HG03442 (cell line): Measurements from ENCODE around the gene WWC1.
A peak's percentile ranks its signal among the peaks of the same experiment; 100 is the strongest.
"Not testable (repeated sequence)": the region's sequence is repeated elsewhere in the genome, so short reads cannot be mapped to it uniquely, and the experiment has no call there.

Experiments
- ATAC-seq: cut with Tn5 transposase; IDR thresholded peaks from one replicate; pipeline ENCODE4 v1.9.1; 2021; ENCODE audit warnings: mild to moderate bottlenecking, moderate library complexity; ENCODE audit not compliant: unreplicated experiment

Gene WWC1

DNA sequence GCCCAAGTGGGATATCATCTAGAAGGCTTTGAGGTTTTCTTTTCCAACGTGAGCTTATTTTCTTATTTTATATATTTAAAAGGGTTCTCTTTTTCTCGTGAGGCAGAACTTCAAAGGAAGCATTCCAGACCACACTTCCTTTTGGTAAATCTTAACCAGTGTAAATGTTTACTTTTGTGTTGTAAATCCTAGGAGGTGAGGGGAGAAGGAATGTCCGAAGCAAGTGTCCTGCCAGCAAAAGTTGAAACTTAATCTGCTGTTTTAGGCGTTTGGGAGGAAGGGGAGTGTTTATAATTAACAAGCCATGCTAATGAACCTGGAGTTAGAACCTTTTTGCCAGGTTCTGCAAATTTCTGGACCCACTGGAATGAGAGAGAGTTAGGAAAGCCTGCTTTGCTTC is 37.9 kb downstream of the WWC1 start:
- no peak for ATAC-seq

DNA sequence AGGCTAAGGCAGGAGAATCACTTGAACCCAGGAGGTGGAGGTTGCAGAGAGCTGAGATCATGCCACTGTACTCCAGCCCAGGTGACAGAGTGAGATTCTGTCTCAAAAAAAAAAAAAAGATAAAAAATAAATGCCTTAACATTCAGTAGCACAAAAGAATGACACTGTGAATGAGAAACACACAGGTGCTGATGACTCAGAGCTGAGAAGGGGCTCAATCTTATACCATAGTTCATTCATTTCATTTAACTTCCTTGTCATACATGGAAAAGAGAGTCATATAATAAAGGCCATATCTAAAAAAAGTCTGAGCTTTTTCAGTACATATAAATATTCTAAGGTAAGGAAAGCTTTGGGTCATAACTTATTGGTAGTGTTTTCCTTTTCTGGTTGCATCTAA is 40.6 kb downstream of the WWC1 start:
- no peak for ATAC-seq

DNA sequence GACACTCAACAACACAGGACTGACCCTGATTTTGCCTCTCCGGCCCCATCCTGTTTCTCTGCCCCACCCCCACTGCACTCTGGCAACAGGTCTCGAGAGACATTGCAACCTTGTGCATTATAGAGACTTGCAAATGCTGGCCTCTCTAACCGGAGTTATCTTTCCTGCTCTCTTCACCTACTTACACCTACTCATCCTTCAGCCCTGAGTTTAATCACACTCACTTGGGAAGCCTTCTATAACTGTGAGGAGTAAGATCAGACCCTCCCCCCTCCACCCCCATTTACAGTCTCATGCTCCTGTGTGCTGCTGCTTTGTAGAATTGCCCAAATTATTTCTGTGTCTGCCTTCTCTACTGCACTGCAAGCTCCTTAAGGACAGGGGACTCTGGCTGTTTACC is 42.8 kb downstream of the WWC1 start:
- ATAC-seq = no peak

DNA sequence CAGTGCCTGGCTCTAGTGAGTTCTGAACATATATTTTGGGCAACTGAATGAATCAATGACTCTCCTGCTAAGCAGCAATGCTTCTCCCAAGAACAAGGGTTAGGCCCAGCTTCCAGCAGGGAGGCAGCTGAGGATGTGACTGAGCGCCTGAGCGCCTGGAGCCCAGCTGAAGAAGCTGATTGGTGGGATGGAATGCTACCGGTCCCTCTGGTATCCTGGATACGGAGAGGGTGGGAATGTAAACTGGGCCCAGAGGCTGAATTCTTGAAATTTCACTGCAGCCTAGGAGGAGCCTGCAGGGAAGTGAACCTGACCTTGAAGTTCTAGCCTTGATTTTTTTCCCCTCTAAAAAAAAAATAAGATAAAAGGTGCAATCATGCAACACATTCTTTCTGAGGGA is 43.2 kb downstream of the WWC1 start:
- ATAC-seq = no peak

DNA sequence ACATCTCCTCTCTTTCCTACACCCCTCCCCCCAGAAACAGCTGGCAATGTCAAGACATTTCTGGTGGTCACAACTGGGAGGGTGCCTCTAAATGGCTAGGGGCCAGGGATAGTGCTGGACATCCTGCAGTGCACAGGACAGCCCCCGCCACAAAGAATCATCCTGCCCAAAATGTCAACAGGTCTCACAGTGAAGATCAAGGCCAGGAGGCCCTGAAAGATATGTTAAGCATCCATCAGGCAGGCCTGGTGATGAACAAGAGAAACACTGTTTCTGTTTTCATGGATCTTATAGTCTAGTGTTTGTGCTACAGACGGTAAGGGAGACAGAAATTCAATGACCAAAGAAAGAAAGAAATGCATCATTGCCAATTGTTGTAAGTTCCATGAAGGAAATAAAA is 45.9 kb downstream of the WWC1 start:
- no peak for ATAC-seq

DNA sequence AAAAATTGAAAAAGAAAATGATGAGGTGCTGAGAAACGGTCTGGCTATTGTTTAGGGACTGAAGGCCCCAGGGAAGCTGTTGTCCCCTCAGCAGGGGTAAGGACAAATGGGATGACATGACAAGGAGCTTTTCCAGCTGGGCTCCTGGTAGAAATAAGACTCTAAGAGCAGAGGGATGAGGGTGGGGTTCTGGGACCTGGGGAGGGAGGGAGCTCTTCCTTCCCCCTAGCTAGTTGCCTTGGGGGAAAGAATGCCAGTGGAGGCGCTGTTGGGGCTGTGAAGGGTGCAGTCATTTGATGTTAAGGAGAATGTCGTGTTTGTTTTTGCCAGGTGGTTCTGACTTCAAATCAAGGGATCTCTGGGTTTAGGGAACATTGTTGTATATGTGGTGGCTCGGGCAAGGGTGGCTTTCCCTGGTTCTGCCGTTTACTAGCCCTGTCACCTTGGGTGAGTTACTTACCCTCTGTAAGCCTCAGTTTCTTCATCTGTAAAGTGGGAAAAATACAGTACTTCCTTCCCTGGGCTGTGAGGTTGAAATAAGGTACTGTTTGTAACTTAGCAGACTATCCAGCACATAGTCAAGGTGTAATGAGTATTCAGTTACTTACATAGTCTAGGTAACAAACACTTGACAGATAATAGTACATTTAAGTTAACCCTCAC is 47.8 kb downstream of the WWC1 start:
- no peak for ATAC-seq

DNA sequence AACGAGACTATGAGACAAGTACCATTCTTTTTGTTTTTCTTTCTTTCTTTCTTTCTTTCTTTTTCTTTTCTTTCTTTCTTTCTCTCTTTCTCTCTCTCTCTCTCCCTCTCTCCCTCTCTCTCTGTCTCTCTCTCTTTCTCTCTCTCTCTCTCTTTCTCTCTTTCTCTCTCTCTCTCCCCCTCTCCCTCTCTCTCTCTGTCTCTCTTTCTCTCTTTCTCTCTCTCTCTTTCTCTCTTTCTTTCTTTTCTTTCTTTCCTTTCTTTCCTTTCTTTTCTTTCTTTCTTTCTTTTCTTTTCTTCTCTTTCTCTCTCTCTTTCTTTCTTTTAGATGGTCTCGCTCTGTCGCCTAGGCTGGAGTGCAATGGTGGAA is 48.3 kb downstream of the WWC1 start:
- not testable (repeated sequence) for ATAC-seq

DNA sequence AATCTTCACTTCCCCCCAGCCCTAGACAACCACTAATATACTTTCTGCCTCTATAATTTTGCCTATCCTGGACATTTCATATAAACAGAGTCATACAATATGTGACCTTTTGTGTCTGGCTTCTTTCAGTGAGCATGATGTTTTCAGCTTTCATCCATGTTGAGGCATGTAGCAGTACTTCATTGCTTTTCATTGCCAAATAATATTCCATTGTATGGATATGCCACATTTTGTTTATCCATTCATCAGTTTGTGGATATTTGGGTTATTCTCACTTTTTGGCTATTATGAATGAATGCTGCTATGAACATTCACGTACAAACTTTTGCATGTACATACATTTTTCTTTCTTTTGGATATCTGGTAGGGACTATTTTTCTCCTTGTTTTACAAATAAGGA is 49.0 kb downstream of the WWC1 start:
- ATAC-seq = no peak

DNA sequence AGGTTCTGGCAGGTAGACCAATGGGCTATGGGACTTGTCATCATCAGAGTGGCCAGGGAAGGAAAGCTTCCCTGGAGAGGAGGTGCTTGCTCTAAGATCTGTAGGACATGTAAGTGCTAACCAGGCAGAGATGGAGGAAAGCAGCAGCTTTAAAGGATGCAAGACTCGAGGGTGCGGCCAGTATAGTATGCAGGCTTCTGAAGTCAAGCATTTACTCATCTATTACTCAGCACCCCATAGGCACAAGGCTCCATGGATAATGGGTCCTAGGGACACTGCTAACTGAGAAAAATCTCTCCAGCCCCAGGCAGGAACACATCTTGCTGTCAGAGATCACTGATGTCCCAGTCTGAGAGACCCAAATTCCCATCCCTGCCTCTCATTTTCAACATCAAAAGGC is 49.7 kb downstream of the WWC1 start:
- no peak for ATAC-seq

DNA sequence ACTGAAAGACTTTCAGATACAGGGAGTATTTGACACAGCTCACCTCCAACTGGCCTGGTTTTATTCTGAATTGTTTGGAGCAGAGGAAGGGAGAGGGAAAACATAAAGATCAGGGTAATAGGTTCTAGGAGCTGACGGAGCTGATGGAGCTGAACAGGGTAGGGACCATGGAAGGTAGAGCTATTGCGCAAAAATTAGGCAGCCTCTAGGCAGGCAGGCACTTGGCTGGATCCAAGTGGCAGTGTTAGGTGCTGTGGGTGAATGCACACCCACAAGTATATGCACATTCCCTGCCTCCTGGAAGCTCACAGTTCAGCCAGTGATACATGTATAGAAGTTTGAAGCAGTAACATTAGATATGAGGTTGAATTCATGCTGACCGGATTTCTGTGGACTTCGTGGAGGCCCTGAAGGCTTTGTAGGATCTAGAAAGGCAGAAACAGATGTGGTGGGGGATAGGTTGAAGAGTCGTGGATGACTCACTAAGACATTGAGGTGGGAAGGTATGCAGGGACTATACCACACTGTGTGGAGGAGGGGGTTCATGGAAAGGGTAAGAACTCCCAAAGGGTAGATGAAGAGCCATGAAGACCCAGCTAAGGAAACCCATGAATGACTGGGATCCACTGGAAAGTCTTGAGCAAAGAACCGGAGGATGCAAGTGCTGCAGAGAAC is 50.8 kb downstream of the WWC1 start:
- ATAC-seq = no peak

DNA sequence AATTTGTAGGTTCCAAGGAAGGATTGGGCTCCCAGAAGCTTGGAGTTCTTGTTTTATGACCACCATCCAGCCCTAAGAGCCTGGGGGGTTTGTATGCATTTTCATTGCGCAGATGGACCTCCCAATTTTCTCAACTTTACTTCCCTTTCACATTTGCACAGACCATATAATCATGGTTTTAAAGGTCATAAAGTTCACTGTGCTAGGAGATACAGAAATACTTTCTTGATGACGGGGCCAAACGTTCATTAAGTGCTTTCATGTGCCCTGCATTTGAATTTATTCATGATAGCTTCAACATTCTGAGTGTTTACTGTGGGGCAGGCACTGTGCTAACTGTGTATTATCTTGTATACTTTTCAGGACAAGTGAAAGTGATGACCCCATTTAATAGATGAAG is 51.5 kb downstream of the WWC1 start:
- no peak for ATAC-seq

DNA sequence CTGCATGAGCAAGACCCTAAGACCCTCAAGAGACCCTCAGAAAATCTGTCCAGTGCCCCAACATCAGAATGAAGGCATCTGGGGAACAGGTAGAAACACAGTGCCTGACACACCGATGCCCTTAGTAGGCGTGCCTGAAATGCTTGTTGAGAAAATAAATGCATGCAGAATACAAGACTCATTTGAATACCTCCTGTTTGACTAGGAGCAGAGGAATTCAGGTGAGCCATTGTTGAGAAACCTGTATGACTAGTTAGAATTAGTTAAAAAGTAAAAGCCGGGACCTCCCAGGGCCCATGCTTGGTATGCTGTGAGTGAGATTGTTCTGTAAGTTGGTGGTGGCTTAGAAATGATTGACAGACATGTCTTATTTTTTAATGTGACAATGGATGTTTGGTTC is 55.0 kb downstream of the WWC1 start:
- ATAC-seq = no peak

DNA sequence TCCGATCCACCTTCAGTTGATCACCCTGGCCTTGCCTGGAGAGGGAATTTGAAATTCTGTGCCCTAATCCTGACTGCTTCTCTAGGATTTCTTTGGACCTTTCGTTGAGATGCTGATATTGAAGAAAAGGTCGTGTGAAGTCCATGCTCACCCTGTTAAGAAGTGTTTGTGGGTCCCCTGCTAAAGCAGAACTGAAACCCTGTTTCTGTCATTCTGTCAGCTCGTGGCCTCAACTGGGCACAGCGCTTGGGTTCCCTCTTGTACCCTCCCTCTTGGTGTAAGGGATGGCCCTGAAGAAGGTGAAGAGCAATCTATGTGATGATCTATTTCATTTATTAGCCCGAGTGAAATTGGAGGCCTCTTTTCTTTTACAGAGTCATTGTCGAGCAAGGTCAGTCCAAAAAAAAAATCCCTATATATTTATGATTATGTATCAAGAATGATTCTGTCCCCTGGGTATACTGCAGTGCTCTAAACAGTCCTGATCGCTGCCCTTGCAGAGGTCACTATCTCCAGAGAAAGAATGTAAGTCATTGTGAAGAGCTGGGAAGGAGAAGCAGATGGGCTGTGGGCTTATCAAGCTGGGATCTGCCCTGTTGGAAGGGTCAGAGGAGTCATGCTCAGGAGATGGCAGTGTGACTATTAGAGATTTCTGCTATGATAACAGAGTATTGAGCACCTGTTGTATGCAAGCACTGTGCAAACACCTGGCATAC is 56.1 kb downstream of the WWC1 start:
- ATAC-seq = peak; percentile 79

DNA sequence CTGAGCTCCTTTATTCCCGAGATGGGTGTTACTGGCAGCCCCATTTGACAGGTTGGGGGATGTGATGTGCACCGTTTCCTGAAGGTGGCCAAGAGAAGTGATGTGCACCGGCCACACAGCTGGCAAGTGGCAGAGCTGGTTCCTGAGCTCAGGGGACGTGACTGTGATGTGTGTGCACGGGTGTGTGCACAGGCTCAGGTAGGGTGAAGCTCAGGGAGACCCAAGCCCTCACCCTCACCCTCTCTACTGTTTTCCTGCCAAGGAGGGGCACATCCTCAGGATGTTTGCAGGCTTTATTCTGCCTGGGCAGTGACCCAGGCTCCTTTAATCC is 56.6 kb downstream of the WWC1 start:
- ATAC-seq = no peak

DNA sequence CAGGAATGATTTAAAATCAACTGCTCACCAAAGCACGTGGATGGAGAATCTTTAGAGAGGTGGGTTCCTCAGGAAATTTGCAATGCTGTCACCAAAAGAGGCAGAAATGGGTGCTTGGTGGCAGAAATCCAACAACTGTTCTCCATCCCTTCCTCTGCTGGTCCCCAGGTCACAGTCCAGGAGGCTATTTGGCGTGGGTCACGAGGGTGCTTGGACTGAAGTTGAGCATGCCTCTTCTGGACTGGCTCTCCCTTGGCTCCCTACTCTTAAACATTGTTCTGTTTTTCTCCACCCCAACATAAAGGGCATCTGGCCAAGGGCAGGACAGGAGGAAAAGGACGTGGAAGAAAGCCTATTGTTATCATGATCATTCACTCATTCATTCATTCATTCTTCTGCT is 58.9 kb downstream of the WWC1 start:
- ATAC-seq = no peak

DNA sequence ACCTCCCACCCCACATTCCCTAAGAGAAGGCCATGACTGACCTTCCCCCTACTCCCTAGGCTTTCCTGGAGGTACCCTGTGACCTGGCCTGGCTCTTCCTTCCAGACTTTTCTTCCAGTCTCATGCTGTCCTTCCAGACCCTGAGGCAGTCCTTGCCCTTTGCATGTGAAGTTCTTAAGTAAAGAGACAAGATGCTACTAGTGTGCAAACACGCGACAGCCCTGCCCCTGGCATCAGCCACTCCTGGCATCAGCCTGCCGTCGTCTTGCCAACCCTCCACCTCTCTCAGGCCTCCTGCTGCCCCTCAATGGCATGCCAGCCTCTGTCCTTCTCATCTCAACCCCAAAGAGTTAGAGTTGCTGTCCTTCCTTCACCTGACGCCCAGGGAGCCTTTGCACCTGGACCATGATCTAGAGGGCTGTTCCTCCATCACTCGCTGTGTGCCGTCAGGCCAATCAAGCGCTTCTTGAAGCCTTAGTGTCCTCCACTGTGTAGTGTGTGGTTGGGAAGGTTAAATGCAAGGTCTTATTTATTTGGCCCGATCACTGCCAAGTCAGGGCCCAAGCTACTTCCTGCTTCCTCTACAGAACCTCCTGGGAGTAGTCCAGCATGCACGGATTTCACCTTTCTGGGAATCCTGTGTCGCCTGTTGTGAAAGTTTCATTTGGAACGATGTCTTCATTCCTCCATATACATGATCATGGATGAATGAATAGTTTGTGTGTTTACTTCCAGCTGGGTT is 61.9 kb downstream of the WWC1 start:
- ATAC-seq = no peak

DNA sequence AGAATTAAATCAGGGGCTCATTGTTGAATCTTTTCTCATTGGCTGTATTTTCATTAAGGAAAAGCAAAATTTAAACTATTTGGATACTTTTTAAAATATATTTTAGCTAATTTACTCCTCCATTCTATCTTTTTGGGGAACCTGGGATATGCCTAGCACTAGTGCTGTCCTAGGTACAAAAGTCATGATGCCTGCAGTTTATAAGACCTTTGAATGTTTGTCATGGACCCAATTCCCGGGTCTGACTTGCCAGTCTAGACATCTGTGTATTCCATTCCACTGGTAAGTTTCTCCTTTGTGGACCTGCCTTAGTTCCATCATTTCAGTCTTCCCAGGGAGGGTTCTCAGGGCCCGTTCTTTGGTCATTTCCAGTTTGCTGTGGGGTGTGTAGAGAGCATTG is 63.0 kb downstream of the WWC1 start:
- no peak for ATAC-seq

DNA sequence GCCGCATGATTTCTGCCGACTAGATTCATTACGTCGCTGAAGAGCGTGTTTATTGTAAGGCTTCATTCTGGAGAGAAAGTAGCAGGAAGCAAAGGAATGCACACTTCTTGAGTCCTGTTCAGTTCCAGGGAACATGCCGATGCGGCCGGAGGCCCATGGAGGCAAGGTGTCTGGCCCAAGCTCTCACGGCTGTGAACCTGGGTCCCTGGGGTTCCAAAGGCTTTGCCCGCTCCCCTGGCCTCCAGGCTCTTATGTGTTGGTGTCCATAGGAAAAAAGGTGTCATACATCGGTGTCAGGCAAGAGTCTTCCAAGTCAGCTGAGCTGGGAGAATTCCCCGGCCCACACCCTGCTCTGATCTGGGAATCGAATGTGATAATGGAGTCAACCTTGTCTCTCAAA is 64.7 kb downstream of the WWC1 start:
- ATAC-seq = no peak

DNA sequence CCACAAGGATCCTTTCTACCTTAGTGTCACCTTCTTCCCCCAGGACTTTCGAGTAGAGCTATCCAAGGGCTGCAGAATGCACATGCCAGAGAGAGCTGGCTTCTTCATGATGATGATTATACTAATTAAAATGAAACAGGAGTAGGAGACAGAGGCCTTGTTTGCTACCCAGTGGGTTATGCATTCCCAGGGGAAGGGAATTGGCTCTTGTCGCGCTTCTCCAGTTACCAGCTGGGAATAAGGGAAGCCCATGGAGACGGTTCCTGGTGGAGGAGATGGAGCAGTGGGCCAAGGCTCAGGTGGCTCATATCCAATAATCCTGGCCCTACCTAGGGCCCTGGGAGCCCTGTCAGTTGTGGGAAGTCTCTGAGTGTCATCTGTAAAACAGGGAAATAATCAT is 65.1 kb downstream of the WWC1 start:
- ATAC-seq = no peak

DNA sequence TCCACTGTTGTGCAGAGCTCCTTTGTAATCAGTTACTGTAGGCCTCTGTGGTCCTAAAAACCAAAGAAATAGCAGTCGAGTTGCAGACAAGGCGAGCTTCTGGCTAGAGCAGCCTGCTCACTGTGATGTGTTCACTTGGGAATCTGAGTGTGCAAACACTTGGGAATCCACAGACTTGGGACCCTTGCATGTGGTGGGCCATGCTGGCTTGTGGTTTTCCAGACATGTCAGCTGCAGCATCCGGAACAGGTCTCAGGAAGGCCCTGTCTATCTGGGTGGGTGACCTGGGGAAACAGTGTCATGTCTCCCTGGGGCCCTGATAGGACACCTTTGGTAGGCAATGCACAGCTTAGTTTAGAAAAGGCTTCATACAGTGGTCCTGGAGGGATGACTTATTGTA is 66.4 kb downstream of the WWC1 start:
- ATAC-seq = no peak

DNA sequence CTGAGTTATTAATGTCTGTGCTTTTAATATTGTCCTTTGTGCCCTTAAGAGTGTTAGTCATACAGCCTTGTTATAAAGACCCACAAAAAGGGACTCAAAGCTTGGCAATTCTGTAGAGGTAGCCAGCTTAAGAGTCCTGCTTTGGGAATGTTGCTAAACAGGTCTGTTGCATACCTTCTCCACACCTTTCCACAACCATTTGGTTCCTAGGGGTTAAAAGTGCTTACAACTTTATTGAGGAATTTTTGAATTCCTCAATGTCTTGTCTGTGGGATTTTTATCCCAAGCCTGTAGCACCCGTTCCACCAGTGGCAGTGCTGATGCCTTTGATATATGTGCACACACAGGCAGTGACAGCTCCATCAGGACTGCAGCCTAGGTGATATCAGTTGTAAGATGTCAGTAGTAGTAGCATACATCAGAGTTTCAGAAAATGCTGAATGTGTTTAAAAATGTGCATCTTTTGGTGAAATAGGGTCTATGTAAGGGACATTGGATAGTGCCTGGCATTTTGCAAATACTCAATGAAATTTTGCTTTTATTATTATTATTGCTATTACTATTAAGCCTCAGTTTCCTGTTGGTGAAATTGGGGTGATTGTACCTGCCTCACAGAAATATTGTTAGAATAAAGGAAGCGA is 68.5 kb downstream of the WWC1 start:
- no peak for ATAC-seq
